ENCODE data around the gene LAPTM4A. TPM values are rescaled to one million over a fixed set of nuclear protein-coding genes. Genes with fewer than 3 reads are reported as not detected.

Gene LAPTM4A
- polyA plus RNA-seq, 3 donors, result 167 to 266 (median 175) TPM

DNA sequence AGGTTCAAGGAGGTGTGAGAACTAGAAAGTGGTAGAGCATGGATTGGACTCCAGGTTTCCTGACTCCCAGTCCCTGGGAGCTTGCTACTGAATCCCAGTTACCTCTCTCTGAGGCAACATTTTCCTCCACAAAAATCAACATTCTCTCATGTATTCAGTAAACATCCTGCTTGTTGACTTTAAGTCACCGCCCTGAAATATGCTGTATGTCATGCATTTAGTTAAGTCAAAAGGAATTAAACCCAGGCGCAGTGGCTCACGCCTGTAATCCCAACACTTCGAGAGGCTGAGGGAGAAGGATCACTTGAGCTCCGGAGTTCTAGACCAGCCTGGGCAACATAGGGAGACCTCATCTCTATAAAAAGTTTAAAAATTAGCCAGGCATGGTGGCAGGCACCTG, 42.7 kb downstream of the LAPTM4A start:
- WGBS, 3 donors, result 63 to 90% (median 90%) methylated on average over 5 of the region's 5 CpGs
- H3K27ac ChIP-seq (ENCODE audit: low read depth, low read length), result no peak overlapping the region

DNA sequence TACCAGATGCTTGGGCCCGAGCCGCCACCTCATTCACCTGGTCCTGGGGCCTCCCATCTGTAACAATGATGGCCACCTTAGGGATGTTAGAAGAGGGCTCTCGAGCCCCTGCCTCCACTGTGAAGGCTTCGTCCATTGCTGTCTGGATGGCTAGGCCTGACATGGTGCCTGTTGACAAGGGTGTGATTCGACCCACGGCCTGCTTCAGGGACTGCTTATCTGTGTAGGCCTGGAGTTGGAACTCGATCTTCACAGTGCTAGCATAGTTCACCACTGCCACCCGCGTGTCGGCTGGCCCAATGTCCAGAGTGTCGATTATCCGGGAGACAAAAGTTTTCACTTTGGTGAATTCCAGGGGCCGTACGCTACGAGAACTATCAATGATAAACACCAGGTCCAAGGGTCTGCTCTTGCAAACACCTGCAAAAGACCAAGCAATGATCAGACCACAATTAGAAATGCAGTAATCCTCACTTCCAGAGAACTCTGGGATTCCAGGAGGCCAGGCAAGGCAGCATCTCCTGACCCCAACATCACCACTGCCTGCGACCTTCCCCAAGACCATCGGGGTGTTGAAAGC, 45.4 kb downstream of the LAPTM4A start:
- no peak overlapping the region for H3K27ac ChIP-seq (ENCODE audit: low read depth, low read length)
- 89 to 93% (median 93%) methylated on average over 17 of the region's 17 CpGs for WGBS, 3 donors

DNA sequence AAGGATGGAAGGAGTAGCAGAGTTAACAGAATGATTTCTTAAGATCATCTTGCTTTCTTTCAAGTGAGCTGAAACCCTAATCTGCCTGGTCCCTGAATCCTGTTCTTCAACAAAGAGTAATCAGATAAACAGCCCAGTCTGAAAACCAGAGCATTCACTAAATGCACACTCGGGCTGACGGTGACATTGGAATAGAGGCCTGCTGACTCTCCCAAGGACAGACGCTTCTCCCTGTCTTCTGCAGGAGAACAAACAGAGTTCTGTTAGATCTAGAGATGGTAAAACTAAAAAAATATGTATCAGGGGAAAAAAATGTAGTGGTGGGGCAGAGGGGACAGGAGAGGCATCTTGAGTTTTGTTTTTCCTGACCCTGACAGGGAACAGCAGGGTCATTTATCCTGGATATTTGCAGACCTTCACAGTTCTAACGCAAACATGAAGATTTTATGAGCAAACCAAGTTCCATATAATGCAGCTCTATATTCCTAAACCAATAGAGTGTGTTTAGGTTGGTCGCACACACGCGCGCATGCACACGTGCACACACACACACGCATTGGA, 46.3 kb downstream of the LAPTM4A start:
- no peak overlapping the region for H3K27ac ChIP-seq (ENCODE audit: low read depth, low read length)
- 85 to 97% (median 94%) methylated on average over 10 of the region's 10 CpGs for WGBS, 3 donors

DNA sequence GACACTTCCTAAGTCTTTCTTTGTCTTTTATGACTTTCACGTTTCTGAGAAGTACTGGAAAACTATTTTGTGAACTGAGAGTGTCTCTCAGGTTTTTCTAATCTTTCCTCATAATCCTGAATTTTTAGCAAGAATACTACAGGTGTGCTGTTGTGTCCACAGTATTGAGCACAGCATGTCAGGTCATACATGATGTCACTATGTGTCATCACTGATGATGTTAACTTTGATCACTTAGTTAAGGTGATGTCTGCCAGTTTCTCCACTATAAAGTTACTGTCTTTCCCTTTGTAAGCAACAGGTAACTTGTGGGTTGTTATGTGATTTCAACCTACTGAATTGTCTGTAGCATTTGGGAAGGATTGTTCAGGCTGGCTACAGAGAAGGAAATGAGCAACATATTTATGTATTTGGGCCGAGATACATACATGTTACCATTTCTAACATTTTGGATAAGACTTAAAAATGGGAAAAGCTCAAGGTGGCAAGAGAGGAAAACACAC, 50.0 kb downstream of the LAPTM4A start:
- 79 to 89% (median 80%) methylated on average over 2 of the region's 2 CpGs for WGBS, 3 donors
- no peak overlapping the region for H3K27ac ChIP-seq (ENCODE audit: low read depth, low read length)

DNA sequence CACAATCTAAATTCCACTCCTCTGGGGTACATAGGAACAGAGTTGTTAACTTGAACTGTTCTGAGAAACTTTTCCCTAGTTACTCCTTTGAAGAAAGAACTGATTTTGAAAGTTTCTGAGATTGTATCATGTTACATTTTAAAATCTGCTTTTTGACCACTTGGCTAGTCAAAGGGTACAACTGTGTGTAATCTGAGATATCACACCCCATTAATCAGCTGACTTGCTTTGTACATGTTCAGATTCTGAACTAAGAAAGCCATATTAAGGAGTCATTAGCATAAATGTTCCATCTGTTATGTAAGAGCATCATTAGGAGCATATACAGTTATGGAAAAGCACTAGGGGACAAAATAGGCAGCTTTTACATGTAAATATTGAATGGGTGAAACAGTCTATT, 57.7 kb downstream of the LAPTM4A start:
- no peak overlapping the region for H3K27ac ChIP-seq (ENCODE audit: low read depth, low read length)

DNA sequence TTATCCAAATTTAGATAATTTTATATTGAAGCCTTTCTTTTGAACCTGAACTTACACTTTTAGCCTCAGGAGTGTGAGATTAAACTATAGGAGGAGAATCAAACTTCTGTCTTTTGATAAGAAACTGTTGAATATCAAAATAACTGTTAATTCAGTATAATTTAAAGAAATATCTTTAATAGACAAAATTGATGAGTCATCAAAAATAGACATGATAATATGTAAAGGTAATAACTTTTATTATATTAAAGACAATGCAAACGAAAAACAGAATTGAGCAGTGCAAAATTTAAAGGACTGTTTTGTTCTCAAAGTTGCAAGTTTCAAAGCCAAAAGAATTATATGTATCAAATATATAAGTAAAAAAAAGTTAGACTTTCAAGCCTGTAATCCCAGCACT, 59.5 kb downstream of the LAPTM4A start:
- 85 to 95% (median 92%) methylated on average over 1 of the region's 1 CpG for WGBS, 3 donors
- no peak overlapping the region for H3K27ac ChIP-seq (ENCODE audit: low read depth, low read length)

DNA sequence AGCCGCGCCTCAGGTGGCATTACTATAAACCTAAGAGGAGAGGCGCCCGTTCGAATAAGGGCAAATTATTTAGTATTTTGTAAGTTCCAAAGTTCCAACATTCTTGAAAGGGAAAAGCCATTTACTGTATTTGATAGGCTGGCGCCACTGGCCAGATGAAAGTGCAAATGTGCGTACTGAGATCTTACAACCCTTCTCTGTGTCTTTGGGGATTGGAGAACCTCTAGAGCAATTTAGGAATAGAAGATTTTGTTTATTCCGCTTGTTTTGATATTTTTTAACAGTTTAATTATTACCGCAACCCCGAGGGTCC, 61.1 kb downstream of the LAPTM4A start:
- H3K27ac ChIP-seq (ENCODE audit: low read depth, low read length), result no peak overlapping the region
- WGBS, 3 donors, result 7 to 22% (median 21%) methylated on average over 10 of the region's 10 CpGs

DNA sequence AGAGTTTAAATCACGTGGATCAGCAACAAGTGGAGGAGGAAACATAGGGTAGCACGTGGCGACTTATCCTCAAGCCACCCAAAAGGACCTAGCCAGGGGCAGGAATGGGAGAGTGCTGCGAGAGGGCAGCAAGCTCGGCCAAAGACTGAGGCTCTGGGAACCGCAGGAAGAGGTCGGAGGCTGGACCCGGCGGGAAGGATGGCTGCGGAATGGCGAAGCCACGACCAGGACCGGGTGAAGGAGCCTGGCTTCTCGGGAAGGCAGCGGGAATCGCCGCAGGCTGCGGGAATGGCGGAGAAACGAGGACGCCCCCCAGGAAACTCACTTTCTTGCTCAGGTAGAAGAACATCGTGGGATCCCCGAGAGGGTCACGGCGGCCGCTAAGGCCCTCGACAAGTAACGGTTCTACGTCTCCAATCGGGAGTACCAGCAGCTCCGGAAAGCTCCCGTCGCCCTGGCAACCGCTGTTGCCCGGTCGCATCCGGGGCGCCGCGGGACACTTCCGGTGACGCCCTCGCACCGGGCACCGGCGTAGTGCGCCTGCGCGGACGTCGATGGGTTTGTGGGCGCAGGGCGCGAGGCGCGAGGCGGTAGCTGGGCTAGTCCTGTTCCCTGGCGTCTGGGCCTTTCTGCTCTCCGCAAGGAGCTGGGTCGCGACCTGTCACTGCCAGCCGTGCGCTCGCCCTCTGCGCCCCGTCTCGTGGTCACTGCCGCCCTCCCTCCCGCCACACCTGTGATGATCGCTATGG, 61.6 kb downstream of the LAPTM4A start, which contains the start of gene WDR35:
Gene WDR35 (minus strand): TSS at position 439 of the 749 bp plus-strand sequence. CDS start 90 bp downstream, at position 349.
- 0 to 1% (median 1%) methylated on average over 70 of the region's 70 CpGs for WGBS, 3 donors

DNA sequence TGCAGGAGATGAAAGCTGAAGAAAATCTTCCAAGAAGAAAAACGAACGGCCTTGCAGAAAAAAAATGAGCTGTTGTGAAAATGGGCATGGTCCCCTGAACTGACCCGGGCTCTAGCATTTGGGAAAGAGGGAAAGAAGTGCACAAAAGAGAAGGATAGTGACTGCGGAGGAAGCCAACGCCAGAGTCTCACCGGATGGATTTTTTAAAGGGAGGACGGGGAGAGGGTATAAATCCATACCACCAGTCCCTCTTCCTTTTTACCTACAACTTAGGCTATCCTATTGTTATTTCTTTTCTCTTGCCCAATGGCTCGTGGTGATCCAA, 62.1 kb downstream of the LAPTM4A start:
- 4 to 10% (median 9%) methylated on average over 8 of the region's 8 CpGs for WGBS, 3 donors

More for the DNA sequence above, 61.6 kb downstream of the LAPTM4A start, which contains the start of gene WDR35:
- H3K27ac ChIP-seq (ENCODE audit: low read depth, low read length), result no peak within 1 kb of the TSS

DNA sequence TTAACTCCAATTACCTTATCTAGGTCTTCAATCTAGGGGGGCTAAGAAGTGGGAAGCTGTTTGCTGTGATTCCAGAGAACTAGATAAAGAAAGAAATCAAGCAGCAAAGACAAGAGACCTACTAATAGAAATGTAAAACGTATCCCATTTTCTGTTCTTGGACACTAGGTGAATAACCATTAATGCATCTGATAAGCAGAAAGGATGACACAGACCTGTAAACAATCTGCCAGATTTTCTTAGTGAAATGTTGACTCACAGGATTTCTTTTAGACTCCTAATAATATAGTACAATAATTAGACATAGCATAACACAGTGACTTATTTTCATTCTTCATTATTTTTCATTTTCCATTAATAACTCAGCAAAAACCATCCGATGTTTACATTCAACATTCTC, 62.8 kb downstream of the LAPTM4A start:
- WGBS, 3 donors, result 70 to 83% (median 76%) methylated on average over 2 of the region's 2 CpGs
- no peak overlapping the region for H3K27ac ChIP-seq (ENCODE audit: low read depth, low read length)

More for the DNA sequence above, 62.1 kb downstream of the LAPTM4A start:
- H3K27ac ChIP-seq (ENCODE audit: low read depth, low read length), result no peak overlapping the region

DNA sequence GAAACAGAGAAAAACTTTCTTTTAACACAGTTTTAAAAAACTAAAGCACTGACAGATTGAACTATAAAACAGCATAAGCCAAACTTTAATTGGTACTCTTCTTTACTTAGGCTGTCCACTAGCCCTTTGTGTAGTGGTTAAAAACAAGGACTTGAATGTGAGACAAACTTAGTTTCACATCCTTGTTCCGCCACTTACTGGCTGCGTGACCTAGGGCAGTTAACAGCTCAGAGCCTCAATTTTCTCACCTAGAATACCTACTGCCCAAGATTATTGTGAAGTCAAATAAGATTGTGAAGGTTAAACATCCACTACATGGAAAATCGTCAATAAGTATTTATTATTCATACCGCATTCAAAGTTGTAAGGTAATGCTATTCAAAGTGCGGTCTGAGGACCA, 63.5 kb downstream of the LAPTM4A start:
- WGBS, 3 donors, result 91 to 96% (median 92%) methylated on average over 5 of the region's 5 CpGs
- no peak overlapping the region for H3K27ac ChIP-seq (ENCODE audit: low read depth, low read length)

Other genes with a start within 250 kb of the LAPTM4A start
- gene TTC32, start 149.6 kb downstream of the LAPTM4A start, polyA plus RNA-seq, result 10 to 100 TPM in 2 of 3 donors, 1 to 10 TPM in 1; 5.2 to 14.6 (median 10.6) TPM
- 1 to 10 TPM; 2.2 to 4.5 (median 2.9) TPM for gene WDR35, start 61.5 kb downstream of the LAPTM4A start, polyA plus RNA-seq
- gene MATN3, start 39.0 kb downstream of the LAPTM4A start, polyA plus RNA-seq, result 1 to 10 TPM in 2 of 3 donors, under 1 TPM in 1; 0.36 to 2.8 (median 1.1) TPM
- gene SDC1, start 173.5 kb upstream of the LAPTM4A start, polyA plus RNA-seq, result 1 to 10 TPM; 1.5 to 6.0 (median 2.8) TPM

Data from adipose tissue (tissue), 3 donors.